NCI-H82 treated with DMSO at 0.1 percent for 48 hours (cell line): ENCODE results near the gene WDR37.
"Not testable (repeated sequence)": the region's sequence is repeated elsewhere in the genome, so short reads cannot be mapped to it uniquely, and the experiment has no call there.

Experiments
- DNase-seq: peaks from one replicate; lab custom pipeline; 2025; ENCODE audit not compliant: unreplicated experiment; lab: John Stamatoyannopoulos, UW

The WDR37 gene

DNA sequence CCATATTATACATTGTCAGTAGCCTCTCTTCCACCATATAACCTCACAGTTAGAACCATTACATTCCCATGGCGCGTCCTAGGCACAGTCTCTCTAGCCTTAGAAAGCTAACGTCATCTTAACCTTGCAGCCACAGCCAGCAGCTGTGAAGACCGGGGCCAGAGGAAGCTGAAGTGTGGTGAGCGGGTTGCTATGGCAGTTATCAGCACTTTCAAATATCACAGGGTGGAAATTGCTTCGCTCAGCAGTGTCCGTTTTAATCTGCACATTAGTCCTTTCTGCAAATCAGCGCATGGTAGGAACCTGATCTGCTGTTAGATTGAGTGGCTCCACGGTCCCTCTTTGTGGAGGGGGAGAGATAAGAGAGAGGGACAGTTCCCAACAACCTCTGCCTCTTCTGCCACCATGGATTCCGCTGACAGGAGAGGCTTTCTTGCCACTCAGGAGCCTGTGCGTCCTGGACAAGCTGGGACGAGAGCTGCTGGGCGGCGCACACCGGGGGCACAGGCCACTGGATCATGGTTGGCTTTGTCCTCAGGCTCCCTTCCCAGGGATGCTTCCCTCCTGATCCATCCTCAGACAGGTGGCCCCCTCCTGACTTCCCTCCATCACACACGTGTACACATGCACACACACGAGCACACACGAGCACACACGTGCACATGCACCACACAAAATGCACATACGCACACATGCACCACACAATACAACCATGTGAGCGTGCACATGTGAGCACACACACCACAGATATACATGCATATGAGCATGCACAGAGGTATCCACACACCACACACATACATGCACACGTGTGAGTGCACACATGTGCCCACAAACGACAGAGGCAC, 93.8 kb downstream of the WDR37 start:
- no peak for DNase-seq

DNA sequence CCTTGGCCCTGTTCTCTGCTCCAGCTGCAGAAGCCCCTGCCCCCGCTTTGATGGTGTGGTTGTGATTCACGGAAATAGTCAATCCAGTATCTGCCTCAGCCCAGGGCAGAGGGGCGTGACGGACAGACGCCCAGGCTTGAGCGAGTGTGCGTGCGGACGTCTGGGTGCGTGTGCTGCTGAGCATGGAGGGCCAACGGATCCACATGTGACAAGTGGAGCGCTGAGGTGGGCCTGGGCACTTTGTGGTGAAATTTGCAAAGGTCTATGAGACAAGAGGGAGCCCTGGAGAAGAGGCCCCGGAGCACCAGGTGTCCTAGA, 94.4 kb downstream of the WDR37 start:
- DNase-seq: no peak

DNA sequence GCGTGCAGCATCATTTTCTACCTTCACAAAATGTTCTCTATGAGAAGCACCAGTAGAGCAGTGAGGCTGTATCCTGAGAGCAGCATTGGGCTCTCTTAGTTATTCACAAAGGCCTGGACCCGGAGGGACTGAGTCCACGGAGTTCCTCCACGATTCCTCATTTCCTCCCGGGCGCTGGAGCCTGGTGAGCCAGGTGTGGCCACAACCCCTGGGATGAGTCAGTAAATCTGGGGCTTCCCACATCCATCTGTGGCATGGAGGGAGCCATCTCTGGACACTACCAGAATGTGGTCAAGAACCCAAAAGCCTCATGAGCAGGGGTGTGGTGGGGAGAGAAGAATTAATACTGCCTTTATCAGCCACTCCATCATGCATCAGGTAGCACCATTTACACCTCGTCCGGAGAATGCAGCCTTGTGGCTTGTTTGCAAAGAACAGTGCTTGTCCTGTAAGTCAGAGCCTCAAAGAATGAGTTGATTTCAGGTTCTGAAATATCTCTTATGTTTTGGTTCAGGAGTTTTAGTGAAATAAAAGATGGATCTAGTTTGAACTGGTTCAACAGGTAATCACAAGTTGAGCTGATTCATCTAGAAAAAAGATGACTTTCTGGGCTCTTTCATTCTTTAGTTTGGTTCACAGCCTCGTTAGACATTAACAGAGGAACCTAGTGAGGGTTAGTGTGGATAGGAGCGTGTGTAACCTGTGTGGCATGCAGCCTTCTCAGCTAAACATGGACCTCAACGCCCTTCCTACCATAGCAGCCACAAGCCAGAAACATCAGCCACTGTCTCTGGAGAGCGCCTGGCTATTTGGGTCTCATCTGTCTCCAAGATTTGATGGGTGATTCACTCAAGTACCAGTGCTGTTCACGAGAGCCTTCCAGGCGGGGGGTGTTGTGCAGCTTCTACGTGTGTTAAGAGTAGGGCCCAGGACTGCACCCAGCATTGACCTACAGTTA, 95.2 kb downstream of the WDR37 start:
- no peak for DNase-seq

DNA sequence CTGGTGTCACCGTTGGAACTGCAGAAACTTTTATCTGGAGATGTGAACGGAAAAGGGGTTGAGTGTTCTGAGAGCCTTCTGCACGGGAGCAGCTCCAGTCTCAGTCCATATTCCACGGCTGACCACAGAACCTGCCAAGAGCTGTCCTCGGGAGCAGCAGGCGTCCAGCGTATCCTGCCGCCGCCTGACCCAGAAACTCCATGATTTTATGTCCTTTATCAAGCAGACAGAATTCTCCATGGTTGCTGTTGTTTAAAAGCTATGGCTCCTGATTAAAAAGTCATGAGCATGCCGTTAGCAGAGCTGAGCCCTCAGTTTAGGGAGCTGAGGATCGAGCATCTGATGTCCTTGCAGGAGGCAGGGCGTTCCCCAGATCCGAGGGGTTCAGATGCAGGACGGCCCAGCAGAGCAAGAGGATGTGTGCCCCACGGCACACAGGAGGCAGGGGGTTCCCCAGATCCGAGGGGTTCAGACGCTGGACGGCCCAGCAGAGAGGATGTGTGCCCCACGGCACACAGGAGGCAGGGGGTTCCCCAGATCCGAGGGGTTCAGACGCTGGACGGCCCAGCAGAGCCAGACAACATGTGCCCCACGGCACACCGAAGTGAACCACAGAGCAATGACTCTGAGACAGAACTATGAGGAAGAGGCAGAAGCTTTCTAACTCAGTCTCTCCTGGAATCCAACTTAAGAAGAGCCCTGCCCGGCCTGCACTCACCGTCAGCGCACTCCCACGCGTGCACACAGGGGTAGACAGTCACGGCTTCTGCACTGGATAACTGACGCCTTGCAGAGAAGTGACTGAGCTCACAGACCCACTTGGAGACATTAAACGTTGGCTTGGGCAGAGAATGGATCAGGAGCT, 96.4 kb downstream of the WDR37 start:
- no peak for DNase-seq

DNA sequence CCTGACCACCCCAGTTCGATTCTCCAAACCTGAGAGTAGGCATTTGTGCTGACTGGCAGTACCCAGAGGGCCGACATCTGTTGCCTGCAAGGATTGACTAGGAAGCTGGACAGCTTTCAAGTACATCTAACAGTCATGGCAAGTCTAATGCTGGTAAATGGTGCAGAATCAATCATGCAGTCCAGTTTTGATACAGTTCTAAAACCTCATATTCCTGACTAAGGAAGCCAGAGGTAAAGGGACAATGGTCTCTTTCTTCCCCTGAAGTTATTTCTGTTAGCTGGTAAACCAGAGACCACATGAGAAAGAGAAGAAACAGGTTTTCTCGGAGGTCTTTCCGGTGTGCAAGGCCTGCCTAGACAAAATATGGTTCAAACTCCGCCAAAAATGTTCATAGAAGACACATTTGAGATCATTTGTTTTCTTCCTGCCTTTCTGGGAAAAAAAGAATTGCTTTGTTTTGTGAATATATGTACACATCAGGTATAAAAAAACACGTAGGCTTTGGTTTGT, 97.1 kb downstream of the WDR37 start:
- no peak for DNase-seq

DNA sequence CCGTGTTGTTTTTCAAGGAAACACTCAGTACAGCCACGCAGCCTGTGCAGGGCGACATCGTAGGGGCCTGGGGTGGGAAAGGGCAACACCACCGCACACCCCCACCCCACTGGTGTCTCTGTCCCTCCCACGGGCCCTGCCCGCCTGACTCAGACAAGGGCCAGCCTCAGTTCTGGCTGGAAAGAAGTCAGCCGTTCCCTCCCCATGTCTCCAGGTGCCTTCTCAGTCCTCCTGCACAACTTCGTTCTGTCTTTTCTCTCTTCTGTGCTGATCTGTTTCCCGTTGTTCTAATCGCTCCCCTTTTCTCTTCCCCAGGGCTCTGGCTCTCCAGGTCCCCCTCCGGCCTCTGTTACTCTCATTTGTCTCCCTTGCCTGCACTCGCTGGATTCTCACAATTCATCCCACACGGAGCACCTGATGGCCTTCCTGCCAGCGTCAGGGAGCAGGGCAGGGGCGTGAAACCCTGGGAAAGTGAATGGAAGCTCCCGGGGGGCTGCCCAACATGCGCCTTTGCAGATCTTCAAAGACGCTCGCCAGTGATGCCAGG, 97.7 kb downstream of the WDR37 start:
- DNase-seq: no peak

- no peak for DNase-seq
Measured at GRCh38 chr10:1154531-1155295, 98.5 kb downstream of the WDR37 start.

DNA sequence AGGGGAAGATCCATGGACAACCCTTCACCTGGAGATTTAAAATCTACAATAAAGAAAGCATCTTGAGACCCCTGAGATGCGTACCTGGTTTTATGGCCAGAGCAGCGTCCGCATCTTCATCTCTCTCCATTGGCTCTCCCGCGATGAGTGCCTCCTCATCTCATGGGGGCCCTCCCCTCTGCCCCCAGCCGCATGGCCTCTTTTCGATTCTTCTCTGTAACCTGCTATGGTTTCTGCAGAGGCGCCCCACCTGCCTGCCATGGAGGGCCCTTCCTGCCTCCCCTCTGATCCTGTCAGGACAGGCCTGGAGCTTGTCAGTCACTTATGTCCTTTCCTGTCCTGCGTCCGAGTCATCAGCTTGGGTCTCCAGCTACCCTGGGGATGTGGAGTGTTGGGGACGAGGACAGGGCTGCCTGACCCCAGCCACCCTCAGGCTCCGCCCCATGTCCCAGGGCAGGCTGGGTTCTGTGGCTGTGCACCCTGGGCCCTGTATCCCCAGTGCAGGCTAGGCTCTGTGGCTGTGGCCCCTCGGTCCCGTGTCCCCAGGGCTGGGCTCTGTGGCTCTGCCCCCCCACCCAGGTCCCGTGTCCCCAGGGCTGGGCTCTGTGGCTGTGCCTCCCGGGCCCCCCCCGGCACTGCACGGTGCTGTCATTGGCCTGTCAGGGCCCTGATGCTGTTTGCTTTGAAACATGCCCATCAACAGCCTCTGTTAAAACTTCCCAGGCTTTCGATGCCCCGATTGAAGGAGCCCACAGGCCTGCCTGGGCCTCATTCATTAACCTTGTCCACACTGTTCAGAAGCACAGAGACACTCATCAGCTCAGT, 99.8 kb downstream of the WDR37 start:
- no peak for DNase-seq

DNA sequence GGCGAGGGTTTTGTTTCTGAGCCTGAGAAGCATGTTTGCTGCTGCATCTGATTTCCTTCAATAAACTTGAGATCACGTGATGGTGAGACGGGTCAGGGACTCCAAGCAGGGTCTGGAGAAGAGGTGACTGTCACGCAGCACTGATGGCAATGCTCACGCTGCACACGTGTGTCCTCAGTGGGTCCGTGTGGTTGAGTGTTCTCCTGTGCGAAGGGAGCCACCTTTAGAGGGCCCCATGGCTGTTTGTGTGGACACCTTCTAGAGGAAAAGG, 100.4 kb downstream of the WDR37 start:
- no peak for DNase-seq

- DNase-seq: no peak
Measured at GRCh38 chr10:1156921-1157614, 100.9 kb downstream of the WDR37 start.

- no peak for DNase-seq
Measured at GRCh38 chr10:1157615-1157933, 101.4 kb downstream of the WDR37 start.

GRCh38 chr10:1158066-1158465, 101.9 kb downstream of the WDR37 start:
- no peak for DNase-seq

DNA sequence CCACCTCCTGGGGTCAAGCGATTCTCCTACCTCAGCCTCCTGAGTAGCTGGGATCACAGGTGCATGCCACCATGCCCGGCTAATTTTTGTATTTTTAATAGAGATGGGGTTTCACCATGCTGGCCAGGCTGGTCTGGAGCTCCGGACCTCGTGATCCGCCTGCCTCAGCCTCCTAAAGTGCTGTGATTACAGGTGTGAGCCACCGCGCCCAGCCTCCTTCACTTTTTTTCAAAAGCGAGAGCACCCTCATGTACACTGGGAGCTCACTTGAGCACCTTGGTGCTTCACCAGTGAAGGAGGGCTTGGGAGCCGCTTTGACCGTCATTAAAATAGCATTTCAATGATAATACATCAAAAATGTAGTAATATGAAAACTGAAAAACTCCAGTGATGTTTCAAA, 102.4 kb downstream of the WDR37 start:
- not testable (repeated sequence) for DNase-seq

DNA sequence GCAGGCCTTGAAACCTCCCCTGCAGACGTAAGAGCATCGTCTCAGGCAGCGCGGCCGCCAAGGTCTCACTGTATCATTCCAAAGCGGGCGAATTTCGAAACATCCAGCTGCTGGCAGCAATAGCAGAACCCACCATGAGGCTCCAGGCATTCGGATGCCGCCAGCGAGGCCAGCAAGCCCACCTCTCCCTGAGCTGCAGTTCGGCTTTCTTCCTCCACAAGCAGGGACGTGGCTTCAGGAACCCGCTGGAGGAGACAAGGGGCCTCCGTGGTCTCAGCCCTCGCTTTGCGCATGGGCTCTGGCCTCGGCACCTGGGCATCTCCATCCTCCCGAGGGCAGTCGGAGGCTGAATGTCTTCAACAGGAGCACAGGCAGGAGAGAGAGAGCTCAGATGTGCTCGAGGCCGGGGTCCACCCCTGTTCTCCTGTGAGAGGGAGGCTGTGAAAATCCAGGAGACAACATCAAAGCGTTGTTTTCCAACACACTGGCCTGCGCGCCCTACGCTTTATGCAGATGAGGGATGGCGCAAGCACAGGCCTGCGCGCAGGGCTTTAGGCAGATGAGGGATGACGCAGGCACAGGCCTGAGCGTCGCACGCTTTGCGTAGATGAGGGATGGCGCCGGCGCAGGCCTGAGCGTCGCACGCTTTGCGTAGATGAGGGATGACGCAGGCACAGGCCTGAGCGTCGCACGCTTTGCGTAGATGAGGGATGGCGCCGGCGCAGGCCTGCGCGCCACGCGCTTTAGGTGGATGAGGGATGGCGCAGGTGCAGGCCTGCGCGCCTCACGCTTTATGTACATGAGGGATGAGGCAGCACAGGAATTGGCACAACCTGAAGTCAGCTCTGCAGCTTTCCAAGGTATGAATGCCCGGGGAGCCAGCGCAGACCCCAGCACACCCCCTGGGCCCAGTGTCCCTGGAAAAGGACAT, 103.2 kb downstream of the WDR37 start:
- no peak for DNase-seq

- no peak for DNase-seq
Measured at GRCh38 chr10:1160561-1161314, 104.6 kb downstream of the WDR37 start.

- DNase-seq: not testable (repeated sequence)
Measured at GRCh38 chr10:1161315-1161673, 105.1 kb downstream of the WDR37 start.
